GF-D8 (cell line): ENCODE measurements around the gene RAB3C.

Source experiments
- DNase-seq: peaks from one replicate; lab custom pipeline; 2025; lab: John Stamatoyannopoulos, UW

The RAB3C gene

DNA sequence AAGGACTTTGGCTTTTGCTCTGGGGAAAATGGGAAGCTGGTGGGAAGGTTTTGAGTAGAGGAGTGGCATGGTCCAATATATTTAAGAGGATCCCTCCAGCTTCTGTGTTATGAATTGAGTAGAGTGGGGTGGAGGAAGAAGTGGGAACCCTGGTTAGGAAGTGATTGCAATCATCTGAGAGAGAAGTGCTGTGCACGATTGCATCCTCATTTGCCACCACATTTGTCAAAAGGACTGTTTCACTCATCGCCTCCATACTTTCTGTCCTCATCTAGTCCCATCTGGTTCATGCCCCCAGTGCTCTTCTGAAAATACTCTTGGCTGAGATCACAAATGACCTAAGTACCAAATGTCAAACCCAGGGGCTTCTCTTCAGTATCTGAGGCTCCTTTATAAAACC is 192.1 kb downstream of the RAB3C start:
- DNase-seq, result no peak

DNA sequence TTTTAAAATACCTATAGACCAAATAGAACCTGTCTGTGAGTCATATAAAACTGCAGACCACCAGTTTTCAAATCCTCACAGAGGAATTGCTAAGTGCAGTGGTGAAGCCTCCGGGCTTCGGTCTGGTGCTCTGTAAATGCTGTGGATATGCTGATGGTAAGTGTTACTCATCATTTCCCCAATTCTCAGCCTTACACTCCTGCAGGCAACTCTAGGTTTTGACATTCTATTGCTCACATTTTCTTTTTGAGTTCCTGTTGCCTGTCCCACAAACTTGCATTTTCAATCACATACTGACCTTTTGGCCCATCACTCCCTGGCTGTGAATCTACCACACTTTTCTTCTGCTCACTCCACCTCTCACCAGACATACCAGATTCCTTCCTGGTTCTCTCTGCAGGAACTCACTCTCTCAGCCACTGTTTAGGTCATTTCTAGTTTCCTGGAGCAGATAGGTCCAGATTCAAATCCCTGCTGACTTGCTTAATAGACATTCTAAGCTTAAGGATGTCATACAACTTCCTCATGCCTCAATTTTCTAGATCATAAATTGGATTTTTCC is 192.9 kb downstream of the RAB3C start:
- no peak for DNase-seq

DNA sequence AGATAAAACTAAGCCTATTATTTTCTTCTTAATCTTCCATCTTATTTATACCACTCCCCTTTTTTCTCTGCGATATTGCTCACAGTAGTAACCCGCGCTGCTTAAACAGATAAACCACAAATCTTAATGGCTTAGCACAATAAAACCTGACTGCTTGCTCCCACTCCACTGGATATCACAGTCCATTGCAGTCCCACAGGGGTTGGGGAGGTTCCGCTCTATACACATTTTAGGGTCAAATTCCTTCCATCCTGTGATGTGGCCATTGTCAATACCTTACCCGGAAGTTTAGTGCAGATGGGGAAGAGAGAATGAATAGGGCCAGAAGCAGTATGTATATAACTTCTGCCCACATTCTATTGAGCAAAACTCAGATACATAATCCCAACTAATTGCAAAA is 193.7 kb downstream of the RAB3C start:
- no peak for DNase-seq

DNA sequence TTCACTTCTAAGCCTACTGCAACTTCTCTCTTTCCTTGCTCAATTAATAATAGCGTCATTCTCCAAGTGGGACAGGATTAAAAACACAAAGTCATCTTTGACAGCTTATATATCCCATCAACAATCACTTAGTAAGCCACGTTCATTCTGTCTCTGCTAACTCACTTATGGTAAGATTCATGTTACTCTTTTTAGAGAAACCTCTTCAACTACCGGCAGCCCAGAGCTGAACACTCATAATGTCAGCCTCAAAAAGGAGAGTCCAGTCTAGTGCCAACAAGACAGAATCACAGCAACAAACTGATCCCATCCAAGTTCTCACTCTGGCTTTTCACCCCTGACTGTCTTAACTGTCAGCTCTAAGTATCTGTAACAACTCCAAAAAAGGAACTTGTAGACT is 196.0 kb downstream of the RAB3C start:
- DNase-seq, result no peak

DNA sequence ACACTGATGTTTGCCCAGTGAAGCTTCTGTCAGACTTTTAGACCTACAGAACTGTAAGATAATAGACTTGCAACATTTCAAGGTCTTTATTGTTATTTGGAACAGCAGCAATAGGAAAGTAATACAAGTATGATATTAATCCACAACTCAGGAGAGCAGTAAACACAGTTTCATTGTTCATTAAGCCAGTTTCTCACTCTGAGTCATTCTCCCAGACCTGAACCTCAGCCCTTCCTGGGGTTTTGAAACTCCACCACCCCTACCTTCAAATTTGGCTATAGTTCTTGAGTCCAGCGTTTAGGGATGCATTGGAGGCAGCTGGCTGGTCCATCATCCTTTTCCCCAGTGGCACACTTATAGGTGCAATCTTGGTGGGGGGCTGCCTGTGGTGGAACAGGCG is 203.2 kb downstream of the RAB3C start:
- no peak for DNase-seq

DNA sequence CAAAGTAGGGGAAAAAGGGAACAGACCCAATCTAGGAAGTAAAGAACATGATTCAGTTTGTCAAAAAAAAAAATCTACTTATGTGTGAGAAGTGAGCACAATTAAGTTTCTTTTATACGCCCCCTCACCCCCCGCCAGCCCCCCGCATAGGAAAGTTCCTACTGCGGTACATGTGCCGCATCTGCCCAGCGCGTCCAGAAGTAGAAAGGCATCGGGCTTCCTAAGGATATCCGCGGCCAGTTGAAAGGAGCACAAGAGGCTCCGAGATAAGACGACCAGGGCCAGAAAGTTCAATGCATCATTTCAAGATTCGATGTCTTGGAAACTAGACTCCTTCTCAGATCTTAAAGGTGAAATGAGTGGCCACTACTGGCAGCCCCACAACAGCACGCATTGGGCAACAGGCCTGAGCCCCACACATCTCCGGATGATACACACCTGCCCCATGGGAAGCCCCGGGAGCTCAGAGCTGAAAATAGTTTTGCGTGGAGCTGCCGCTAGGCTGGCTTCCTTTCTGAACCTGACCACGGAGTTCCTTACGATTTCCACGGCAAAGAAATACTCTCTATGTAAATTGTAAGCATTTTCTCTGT is 203.9 kb downstream of the RAB3C start:
- DNase-seq, result no peak

DNA sequence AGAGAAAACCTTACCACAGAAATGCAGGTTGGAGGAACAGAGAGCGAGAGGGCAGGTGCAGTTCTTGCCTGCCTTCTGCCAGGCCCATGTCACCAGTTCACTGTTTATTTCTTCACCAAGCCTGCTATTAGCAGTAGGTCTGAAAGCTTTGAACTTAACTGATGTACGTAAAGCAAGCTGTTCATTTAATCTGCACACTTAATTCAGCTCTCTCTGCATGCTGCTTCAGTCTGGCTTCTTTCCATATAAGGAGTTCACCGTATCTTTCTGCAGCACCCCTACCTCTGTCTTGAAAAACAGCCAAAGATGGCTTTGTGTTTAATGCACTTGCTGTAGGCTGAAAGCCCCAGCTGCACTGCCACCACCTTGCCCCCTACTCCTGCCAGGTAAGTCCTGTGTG is 205.1 kb downstream of the RAB3C start:
- DNase-seq, result no peak

DNA sequence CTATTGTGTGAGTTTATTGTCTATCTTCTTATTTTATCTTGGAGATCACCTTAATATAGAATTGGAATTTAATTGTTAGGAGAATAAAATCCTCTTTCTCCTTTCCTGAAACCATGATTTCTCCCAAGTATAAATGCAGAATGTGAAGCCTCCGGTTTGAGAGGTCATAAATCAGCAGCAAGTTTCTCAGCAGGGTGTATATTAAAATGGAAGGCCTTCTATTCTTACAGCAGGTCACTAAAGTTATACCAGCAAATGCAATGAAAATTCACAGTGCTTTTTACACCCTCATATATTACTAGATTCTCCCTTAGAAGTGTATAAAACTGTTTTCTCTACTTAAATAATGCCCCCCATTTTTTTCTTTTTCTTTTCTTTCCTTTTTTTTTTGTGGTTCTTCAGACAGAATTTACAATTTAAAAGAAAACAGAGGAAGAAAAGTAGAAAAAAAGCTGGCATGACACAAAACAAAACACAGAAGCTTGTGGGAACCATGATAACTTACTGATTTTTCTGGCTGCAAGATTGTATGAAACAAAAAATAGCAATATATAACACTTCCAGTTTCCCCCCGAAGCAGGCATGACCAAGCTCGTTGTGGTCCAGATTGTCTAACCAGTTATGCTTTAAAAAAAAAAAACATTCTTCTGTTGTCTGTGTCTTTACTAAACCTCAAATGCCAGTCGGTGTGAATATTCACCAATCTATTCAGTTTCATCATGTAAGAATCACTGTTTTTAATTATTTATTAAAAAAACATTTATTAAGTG is 211.2 kb downstream of the RAB3C start:
- no peak for DNase-seq

DNA sequence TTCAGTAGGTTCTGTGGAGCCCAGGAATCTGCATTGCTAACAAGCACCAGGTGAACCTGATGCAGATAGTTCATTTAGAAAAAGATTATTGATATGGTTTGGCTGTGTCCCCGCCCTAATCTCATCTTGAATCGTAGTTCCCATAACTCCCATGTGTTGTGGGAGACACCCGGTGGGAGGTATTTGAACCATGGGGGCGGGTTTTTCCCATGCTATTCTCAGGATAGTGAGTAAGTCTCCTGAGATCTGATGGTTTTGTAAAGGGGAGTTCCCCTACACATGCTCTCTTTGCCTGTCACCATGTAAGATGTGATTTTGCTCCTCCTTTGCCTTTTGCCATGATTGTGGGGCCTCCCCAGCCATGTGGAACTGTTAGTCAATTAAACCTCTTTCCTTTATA is 212.0 kb downstream of the RAB3C start:
- no peak for DNase-seq

DNA sequence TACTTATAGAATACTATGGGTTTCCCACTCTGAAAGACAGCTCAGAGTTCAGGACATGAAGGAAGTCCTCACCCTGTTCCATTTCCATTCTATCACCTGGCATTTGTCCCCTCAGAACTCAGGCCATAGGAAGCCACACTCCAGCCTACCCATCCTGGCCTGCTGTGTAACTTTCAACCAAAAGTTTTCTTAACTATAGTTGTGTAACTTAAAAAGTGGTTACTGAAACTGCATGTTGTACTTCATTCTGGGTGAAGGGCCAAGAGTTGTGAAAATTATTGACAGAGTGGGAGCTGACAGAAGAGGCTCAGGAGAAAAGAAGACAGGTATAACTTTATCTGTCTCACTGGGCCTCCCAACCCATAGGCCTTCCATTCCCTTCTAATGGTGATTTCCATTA is 212.5 kb downstream of the RAB3C start:
- DNase-seq, result no peak

DNA sequence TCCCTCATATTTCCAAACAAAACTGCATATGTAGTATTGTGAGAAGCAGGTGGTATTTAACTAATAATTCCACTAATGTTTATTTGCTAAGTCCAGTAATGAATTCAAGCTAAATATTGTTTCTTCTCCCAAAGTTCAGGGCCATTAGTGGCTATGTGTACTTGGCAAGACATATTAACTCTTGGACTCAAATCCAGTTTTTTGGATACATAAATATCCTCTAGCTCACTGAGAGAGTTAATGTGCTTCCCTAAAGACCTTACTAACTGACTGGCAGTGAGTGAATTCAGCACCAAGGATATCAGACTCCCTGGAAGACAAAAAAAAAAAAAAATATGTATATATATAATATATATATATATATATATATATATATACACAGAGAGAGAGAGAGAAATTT is 214.1 kb downstream of the RAB3C start:
- DNase-seq, result no peak

DNA sequence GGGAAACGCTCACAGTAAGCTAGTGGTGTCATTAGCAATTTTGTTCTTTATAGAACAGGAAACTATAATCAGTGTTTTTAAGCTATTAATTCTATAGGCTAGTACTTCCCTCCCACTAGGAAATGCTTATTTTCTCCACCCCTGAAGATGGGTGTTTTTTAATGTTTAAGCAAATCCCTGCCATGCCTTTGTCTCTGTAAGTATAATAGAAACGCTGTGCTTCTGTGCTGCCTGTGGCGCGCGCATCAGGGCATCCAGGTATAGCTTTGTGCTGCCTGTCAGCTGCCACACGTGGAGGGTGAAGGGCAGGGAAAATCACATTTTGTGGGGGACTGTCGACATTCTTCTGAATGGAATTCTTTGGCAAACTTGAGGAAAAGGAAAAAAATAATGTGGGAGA is 217.5 kb downstream of the RAB3C start:
- DNase-seq, result no peak

DNA sequence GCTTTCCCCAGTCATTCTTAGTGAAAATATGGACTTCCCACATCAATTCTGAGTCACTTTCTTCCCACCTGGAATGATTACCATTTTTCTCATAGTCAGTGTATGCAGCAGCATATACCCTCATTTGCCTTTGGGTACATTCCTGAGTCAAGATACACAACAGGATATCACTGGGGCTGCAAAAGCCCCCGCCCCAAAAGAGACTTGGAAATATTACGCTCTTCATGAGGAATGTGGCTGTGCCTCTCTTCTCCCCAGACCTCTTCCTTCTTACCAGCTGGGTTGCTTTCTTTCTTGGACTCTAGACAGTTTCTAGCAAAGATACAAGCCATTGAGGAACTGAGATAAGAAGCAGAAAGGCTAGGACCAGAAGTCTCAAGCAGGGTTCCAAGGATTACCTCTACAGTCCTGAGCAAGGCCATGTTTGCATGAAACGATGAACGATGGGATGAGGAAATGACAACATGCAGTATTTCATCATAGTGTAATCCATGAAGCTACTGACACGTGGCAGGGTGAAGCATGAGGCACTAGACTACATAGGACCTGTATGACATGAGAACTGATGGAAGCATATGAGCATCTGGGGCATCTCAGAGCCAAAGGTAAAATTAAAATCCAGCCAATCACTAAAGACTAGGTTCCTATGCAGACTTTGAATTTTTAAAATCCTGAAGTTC is 218.1 kb downstream of the RAB3C start:
- no peak for DNase-seq

DNA sequence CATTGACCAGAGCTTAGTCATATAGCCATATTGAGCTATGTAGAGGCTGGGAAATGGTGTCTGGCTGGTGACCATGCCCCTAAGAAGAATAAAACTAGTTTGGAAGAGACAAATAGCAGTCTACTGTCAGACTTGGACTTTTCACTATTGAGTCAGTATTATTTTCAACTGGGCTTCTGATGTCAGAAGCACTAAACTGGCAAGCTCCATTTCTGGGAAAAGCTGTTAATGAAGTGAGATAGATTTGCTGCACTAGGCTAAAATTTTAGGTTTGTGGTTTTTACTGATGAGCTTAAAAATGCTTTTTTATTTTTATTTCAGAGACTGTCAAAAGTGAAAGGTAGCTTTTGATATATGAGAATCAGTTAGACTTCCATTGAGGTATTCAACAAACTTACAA is 220.2 kb downstream of the RAB3C start:
- no peak for DNase-seq

DNA sequence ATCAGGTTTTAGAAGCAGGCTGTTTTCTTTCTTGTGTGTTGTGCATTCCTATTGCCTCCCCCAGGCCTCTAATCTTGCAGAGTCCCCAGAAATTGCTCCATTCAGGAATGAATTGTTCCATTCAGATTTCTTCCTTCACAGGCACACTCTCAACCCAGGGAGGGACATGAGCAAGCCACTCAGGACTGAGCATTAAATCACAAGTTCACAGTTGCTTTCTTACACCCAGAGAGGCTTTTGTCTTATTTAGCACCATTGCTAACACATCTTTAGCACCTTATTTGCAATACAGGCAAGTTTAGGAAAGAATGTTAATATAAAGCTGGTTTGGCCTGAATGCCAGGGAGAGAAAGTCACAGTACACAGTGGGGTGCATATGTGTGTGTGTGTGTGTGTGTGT is 221.4 kb downstream of the RAB3C start:
- DNase-seq, result no peak

DNA sequence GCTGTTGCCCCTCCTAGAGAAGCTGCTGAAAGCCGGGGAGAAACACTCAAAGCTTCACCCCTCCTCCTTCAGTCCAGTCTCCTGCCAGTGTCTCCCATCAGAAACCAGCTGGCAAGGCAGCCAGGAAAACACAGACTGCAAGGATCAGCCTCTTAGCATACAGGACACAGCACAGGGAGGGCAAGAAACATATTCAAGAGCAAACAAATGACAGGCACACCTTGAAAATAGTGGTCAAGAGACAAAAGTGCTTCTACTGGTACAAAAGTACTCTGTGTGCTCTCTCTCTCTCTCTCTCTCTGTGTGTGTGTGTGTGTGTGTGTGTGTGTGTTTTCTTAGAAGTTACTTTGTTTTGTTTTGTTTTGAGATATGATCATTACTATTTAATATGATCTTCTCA is 227.2 kb downstream of the RAB3C start:
- no peak for DNase-seq

DNA sequence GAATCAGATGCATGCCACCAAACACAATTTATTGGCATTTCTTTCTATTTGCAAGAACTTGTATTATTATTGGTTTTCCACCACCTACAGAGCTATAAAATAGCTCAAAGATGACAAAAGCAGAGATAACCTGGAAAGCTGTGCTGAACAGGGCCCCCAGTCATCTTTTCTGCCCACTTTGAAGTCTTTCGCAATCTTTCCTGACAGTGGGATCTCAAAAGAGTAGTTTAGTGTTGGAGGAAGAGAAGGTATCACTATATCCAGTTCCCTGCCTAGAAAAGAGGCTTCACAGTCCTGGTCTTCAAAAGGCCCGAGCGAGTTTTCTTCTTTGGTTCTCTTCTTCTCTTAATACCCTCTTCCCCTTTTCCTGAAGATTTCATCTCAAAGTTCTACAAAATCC is 231.0 kb downstream of the RAB3C start:
- DNase-seq, result no peak

DNA sequence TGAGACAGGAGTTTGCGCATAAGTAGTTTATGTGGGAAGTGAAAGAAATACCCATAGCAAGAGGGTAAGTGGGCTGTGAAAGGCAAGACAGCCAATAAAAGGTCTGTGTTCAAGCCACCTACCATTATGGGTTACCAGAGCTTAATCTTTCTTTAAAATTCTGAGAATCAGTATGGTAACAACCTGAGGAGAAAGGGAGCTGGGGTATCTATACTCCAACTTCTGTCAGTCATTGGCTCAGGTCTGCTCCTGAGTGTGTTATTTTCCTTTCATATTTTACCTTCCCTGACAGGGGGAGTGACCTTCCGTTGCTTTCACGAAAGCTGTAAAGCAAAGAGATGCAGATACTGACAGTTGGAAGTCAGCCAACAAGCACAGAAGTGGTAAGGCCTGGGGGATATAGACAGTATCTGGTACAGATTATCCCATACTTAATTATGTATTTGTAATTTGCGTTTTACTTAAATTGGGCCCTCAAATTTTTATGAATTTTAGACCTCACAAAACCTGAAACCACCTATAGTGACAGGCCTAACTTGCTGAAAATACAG is 233.4 kb downstream of the RAB3C start:
- no peak for DNase-seq

DNA sequence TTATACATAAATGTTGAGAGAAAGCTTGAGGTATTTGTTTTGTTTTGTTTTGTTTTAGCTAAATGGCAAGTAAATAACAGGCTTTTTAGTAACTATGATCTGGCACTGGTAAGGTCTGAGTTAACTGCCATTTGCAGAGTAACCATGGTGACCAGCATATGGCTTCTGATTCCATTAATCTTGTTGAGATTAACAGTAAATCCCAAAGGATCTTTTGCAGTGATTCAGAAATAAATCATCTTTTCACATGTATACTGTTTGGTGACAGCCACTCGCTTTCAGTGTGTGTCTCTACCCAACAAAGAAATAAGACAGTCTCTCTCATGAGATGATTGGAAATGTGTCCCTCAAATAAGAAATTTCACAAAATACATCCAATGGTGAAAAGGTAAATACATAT is 235.6 kb downstream of the RAB3C start:
- no peak for DNase-seq

DNA sequence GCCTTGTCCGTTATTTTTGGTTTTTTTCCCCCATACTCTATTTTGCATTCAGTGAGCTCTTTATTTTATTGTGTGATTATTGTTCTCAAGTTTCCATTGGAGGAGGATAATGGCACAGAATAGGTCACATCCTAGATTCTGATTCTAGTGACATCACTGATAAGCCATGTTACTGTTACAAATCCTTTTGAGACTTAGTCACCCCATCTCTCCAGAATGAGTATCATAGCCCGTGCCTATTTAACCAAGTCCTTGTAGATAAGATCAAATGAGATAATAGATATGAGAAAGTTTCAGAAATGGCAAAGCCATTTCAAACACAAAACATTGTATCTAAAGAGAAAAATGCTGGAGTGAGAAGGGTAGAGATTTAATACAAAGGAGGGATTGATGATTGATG is 242.6 kb downstream of the RAB3C start:
- DNase-seq, result no peak

DNA sequence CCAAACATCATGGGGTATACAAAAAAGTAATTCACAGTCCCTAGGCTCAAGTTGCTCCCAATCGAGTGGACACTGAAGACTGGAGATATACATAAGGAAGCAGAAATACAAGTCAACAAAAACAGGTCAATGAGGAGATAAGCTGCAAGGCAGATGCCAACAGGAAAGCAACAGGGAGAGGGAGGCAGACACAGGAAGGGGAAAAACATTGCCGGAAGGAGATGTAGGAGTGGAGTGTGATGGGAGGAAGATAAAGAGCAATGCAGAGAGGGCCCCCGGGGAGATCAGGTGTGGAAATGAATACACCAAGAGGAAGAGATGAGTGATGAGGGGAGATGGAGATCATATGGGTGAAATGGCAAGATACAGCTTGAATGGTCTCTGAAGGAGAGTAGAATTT is 243.0 kb downstream of the RAB3C start:
- no peak for DNase-seq

DNA sequence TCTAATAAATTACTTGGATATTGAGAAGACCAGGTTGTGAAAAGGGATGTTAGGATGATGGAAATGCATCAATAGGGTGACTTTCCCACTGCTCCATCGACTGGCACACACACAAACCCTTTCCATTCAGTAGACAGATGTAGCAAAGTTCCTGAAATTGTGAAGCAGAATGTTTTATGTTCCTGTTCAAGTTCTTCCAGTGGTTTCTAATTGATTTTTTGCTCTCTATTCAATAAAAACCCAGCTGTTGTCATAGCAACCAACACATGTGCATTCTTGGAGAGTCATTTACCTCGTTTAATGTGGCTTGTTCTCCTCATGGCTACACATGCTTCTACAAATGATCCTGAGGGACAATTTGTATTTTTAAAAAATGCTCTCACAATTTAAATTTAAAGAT is 244.6 kb downstream of the RAB3C start:
- DNase-seq, result no peak

DNA sequence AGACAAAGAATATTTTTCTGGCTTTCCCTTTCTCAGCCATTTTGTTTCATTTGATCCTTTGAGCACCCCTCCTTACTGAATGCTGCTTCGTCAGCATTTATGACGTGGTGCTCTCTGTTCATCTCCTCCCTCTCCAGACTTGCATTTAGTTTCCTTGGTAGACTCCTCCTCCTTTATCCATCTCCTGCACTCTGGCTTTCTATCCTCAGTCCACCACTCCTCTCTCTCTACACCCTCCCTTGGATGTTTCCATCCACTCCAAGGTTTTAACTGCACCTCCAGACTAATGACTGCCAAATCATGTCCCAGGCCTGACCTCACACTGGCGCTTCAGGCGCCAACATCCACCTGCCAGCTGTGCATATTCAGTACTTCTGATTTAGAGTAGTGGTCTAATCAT is 245.4 kb downstream of the RAB3C start:
- DNase-seq, result no peak
